HepG2 (cell line): Measurements from ENCODE around the gene ODAD4. TPM values are rescaled to one million over a fixed set of nuclear protein-coding genes. Genes with fewer than 3 reads are reported as not detected.

ENCODE experiments used
- ATAC-seq: fragments of 200-7000 bp; cut with Tn5 transposase; 3 replicates; pipeline ENCODE4 v1.9.1; 2020; ENCODE audit warnings: mild to moderate bottlenecking, moderate library complexity
- BruUV-seq: library from RNA; stranded (reverse); fragments of 400-500 nt; replicated peaks from 2 replicates; lab custom pipeline; 2021; lab: Mats Ljungman, UMichigan
- CTCF ChIA-PET: fragments of 300-600 bp; formaldehyde crosslinking; extraction: SDS; loops from one replicate; lab custom pipeline; 2021; ENCODE audit warnings: low total read pairs, inconsistent platforms, low intra/inter-chr PET ratio; lab: Yijun Ruan, JAX
- POLR2A ChIA-PET: fragments of 350-600 bp; sonication (Branson Sonifier 250); formaldehyde crosslinking; loops from one replicate; lab custom pipeline; 2020; ENCODE audit warnings: antibody characterized with exemption, inconsistent platforms; lab: Yijun Ruan, JAX
- DNase-seq: peaks from one replicate; pipeline ENCODE4 v3.0.0-alpha.2; 2015; ENCODE audit warnings: low spot score
- FAIRE-seq: peaks from 3 replicates; lab custom pipeline; 2011; peaks lifted over from hg19 to GRCh38; lab: Jason Lieb, UNC
- H2AFZ ChIP-seq: one replicate; pipeline ENCODE4 v1.6.1; 2011; ENCODE audit warnings: low read length, inconsistent platforms
- H3K27ac ChIP-seq: fragments of 300-600 bp; 3 replicates; pipeline ENCODE4 v1.8.0; 2011; ENCODE audit warnings: mixed run types, mild to moderate bottlenecking, mixed read lengths, low read length, inconsistent platforms; ENCODE audit not compliant: insufficient read depth; ENCODE audit errors: extremely low read length
- H3K27me3 ChIP-seq, 2 experiments: fragments of 200-600 bp in 1 of 2; 2 replicates in 1 of 2; 3 replicates in 1 of 2; pipeline versions ENCODE4 v1.6.0 to v1.8.0; 2011; ENCODE audit warnings: low read length in 2 of 2, mild to moderate bottlenecking in 2 of 2, moderate library complexity in 2 of 2, inconsistent platforms in 1 of 2; ENCODE audit not compliant: insufficient read depth in 2 of 2, control insufficient read depth in 1 of 2
- H3K36me3 ChIP-seq, 2 experiments: fragments of 200-600 bp in 1 of 2; replicated peaks in 1 of 2; 2 replicates in 1 of 2; 3 replicates in 1 of 2; pipeline versions ENCODE4 v1.5.1 to v1.8.0; 2011; ENCODE audit warnings: low read length in 2 of 2, inconsistent platforms in 1 of 2; ENCODE audit not compliant: insufficient read depth in 2 of 2, control insufficient read depth in 1 of 2
- H3K4me1 ChIP-seq: 2 replicates; pipeline ENCODE4 v1.5.1; 2012; ENCODE audit warnings: low read length, inconsistent platforms; ENCODE audit not compliant: insufficient read depth
- H3K4me2 ChIP-seq: 2 replicates; pipeline ENCODE4 v1.6.0; 2011; ENCODE audit warnings: low read depth, low read length, inconsistent platforms
- H3K4me3 ChIP-seq, 3 experiments: fragments of 200-600 bp in 1 of 3; sonication (generic), shearing (Covaris generic) in 1 of 3; replicated peaks in 1 of 3; 2 replicates each; pipeline ENCODE4 v1.5.1; 2011 to 2016; ENCODE audit warnings: low read length in 3 of 3, inconsistent platforms in 2 of 3, low read depth in 2 of 3, mild to moderate bottlenecking in 2 of 3, control low read depth in 1 of 3, mixed read lengths in 1 of 3; ENCODE audit not compliant: insufficient read depth in 1 of 3
- H3K79me2 ChIP-seq: one replicate; pipeline ENCODE4 v1.6.1; 2011; ENCODE audit warnings: low read length, inconsistent platforms; ENCODE audit not compliant: insufficient read depth
- H3K9ac ChIP-seq: 2 replicates; pipeline ENCODE4 v1.6.0; 2011; ENCODE audit warnings: mild to moderate bottlenecking, low read depth, low read length, inconsistent platforms; ENCODE audit not compliant: insufficient read depth
- H3K9me3 ChIP-seq: 2 replicates; pipeline ENCODE4 v1.5.1; 2012; ENCODE audit warnings: mild to moderate bottlenecking, low read length
- H4K20me1 ChIP-seq: 2 replicates; pipeline ENCODE4 v1.6.0; 2011; ENCODE audit warnings: inconsistent platforms, mild to moderate bottlenecking, low read length, moderate library complexity; ENCODE audit not compliant: insufficient read depth
- AKAP8 ChIP-seq: sonication (generic); formaldehyde crosslinking; IDR thresholded peaks from 2 replicates; pipeline ENCODE4 v1.5.1; 2020; ENCODE audit warnings: mild to moderate bottlenecking, missing genetic modification reagents
- HIVEP1 ChIP-seq: sonication (generic); formaldehyde crosslinking; IDR thresholded peaks from 2 replicates; pipeline ENCODE4 v1.4.0; 2020; ENCODE audit warnings: mild to moderate bottlenecking, missing genetic modification reagents
- MAX ChIP-seq: IDR thresholded peaks from 2 replicates; pipeline ENCODE4 v1.6.1; 2012; ENCODE audit warnings: inconsistent platforms
- POLR2A ChIP-seq, 2 experiments: IDR thresholded peaks; 2 replicates each; pipeline ENCODE4 v1.6.1; 2011; ENCODE audit warnings: low read depth in 2 of 2, low read length in 2 of 2, mild to moderate bottlenecking in 1 of 2, moderate library complexity in 1 of 2; ENCODE audit not compliant: insufficient read depth in 1 of 2
- RERE ChIP-seq: IDR thresholded peaks from 2 replicates; pipeline ENCODE4 v1.6.1; 2016; ENCODE audit warnings: low read depth, missing genetic modification reagents, missing compliant biosample characterization
- SIX4 ChIP-seq: sonication (generic); formaldehyde crosslinking; IDR thresholded peaks from 2 replicates; pipeline ENCODE4 v1.4.0; 2020; ENCODE audit warnings: missing genetic modification reagents
- ZNF749 ChIP-seq: sonication (generic); formaldehyde crosslinking; IDR thresholded peaks from 2 replicates; pipeline ENCODE4 v1.8.0; 2022; ENCODE audit warnings: mild to moderate bottlenecking, missing genetic modification reagents, moderate library complexity, borderline replicate concordance
- WGBS: methylation state at CpG from one replicate; pipeline ENCODE4 v1.1.6; 2017; ENCODE audit warnings: low lambda C conversion rate; 5-methylcytosine and 5-hydroxymethylcytosine counted together
- in situ Hi-C: cut with HindIII; loops from 2 replicates; pipeline ENCODE4 v1.10.0; 2017; ENCODE audit warnings: low pct_unique_long_range_greater_than_20kb; ENCODE audit not compliant: extremely low pct_ligation_motif_present
- intact Hi-C: fragments of 100-400 bp; cut with micrococcal nuclease; formaldehyde crosslinking; loops from one replicate; pipeline ENCODE4 v1.10.0; 2022; ENCODE audit not compliant: unreplicated experiment
- polyA plus RNA-seq, 8 experiments: library from polyadenylated mRNA; depleted of rRNA in 3 of 8; stranded (reverse) in 7 of 8; unstranded in 1 of 8; fragments of >200 nt; fragmentation: Illumina TruSeq in 4 of 8; extraction: Trizol in 4 of 8; gene quantifications; 2 replicates each; pipeline versions ENCODE4 v1.2.1 to v1.2.3, GENCODE V29; 2011 to 2016; ENCODE audit warnings: low read depth in 4 of 8, missing spikeins in 1 of 8, mixed read lengths in 1 of 8; ENCODE audit not compliant: insufficient read depth in 1 of 8
- total RNA-seq, 5 experiments: library from RNA; depleted of rRNA; stranded (reverse); fragments of >200 nt; fragmentation: Illumina TruSeq; extraction: Trizol; gene quantifications; 2 replicates each; pipeline ENCODE4 v1.2.3, GENCODE V29; 2016; ENCODE audit warnings: low read depth in 1 of 5

ODAD4 gene
- total and polyA plus RNA-seq, 2 of the 13 experiments (the other 11 are each of a cell fraction or from before 2014, with no cell fraction given) = 0.48 to 0.53 TPM

- CTCF ChIA-PET = no interaction called here
- peaks cover 64% of the 10 kb centered on the region for H3K4me1 ChIP-seq
Observed at GRCh38 chr17:41915566-41915965, 14.9 kb upstream of the ODAD4 start.

More at GRCh38 chr17:41915566-41915965, 14.9 kb upstream of the ODAD4 start:
- H3K4me3 ChIP-seq = peak overlapping the region in 1 of 3 experiments; percentile 8; a peak in 1 of 6 replicates
- TF ChIP-seq MAX = 0 out of 2 replicates have a peak, but pooled peaks have one; percentile 1
- TF ChIP-seq HIVEP1 = 0 out of 2 replicates have a peak, but pooled peaks have one; percentile 26
- TF ChIP-seq ZNF749 (CRISPR knock-in tag) = no peak
- TF ChIP-seq SIX4 = no peak
- peak in 1 of 2 experiments; percentile 16; a peak in 1 of 4 replicates for TF ChIP-seq POLR2A (IDR thresholded peaks at IDR 0.05; ENCODE audit: insufficient read depth in 1 of 2, low read depth in 2 of 2, low read length in 2 of 2)
- no peak for TF ChIP-seq RERE
- no peak for TF ChIP-seq AKAP8 (CRISPR knock-in tag)
- TF ChIP-seq, all 625 proteins: peak for 3
- Histone ChIP-seq H3K9ac (peak overlapping the region; percentile 9; the same call in 1 of the 2 replicates), H3K36me3 (peaks cover 19 to 36% of the 10 kb centered on the region in 2 experiments), H2AFZ (no peak overlapping the region), H3K27ac (peak overlapping the region; percentile 52), H4K20me1 (peaks cover 45% of the 10 kb centered on the region), H3K4me2 (peak overlapping the region; percentile 61), H3K79me2 (peaks cover 66% of the 10 kb centered on the region), H3K27me3 (no peaks in the 10 kb centered on the region; a peak in 1 of 5 replicates), H3K9me3 (no peaks in the 10 kb centered on the region)
- ATAC-seq = no peak
- in situ Hi-C loops = no loop called here
- intact Hi-C loops = loop anchor here (5.0 kb wide), 1 partner anchor 42 kb away; no protein-coding TSS in a partner anchor
- POLR2A ChIA-PET = interaction anchor here (2.0 kb wide), 2 partner anchors 15 to 44 kb away, joined by 7 to 11 read pairs; partner anchors contain the start of gene ODAD4
- 57% methylated on average over 2 of the region's 2 CpGs for whole genome bisulfite sequencing
- no TSS peak for BruUV-seq
- FAIRE-seq = no peak
- DNase-seq = no peak
